ENCODE results near the gene GRIP1.
A peak's percentile ranks its signal among the peaks of the same experiment; 100 is the strongest.

The GRIP1 gene

GRCh38 chr12:66665435-66665985 is 13.4 kb downstream of the GRIP1 start:
- H3K36me3 ChIP-seq (ENCODE audit: insufficient read depth, low read length): no peaks in the 10 kb centered on the region
- H3K9me3 ChIP-seq (replicated peaks; ENCODE audit: low read length): no peaks in the 10 kb centered on the region
- no peak overlapping the region for H3K4me2 ChIP-seq (ENCODE audit: low read length)
- peaks cover 28% of the 10 kb centered on the region for H3K4me1 ChIP-seq (ENCODE audit: control insufficient read depth, insufficient read depth, low read length)
- no peaks in the 10 kb centered on the region for H3K27me3 ChIP-seq (ENCODE audit: control insufficient read depth, insufficient read depth, low read length)
- no peak overlapping the region for H3K9ac ChIP-seq (ENCODE audit: low read depth, low read length)
- H3K4me3 ChIP-seq (ENCODE audit: low read length): no peak overlapping the region

GRCh38 chr12:66664076-66664475 is 14.8 kb downstream of the GRIP1 start:
- Histone ChIP-seq H3K9ac (ENCODE audit: low read depth, low read length) (no peak overlapping the region), H3K4me1 (ENCODE audit: control insufficient read depth, insufficient read depth, low read length) (peaks cover 28% of the 10 kb centered on the region), H3K27me3 (ENCODE audit: control insufficient read depth, insufficient read depth, low read length) (no peaks in the 10 kb centered on the region), H3K4me2 (ENCODE audit: low read length) (no peak overlapping the region), H3K9me3 (replicated peaks; ENCODE audit: low read length) (no peaks in the 10 kb centered on the region), H3K4me3 (ENCODE audit: low read length) (no peak overlapping the region), H3K36me3 (ENCODE audit: insufficient read depth, low read length) (no peaks in the 10 kb centered on the region)

DNA sequence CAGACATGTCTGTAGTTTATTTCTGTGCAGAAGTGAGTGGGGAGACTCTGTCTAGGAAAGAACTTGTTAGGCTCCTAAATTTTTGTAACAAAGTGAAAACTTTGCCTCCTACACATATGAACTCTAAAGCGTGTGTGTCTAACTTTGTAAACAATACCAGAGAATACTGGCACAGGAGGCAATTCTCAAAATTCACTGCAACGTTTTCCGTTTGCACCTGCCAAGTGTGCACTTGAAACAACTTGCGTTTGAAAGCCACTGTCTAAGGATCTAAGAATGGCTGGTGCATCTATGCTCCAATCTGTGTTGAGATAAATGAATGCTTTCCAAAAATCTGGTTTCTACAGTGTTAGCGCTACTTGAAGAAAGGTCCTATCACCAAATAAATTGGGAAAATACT is 15.3 kb downstream of the GRIP1 start:
- no peak overlapping the region for H3K4me2 ChIP-seq (ENCODE audit: low read length)
- H3K27me3 ChIP-seq (ENCODE audit: control insufficient read depth, insufficient read depth, low read length): no peaks in the 10 kb centered on the region
- no peaks in the 10 kb centered on the region for H3K9me3 ChIP-seq (replicated peaks; ENCODE audit: low read length)
- H3K4me3 ChIP-seq (ENCODE audit: low read length): no peak overlapping the region
- H3K4me1 ChIP-seq (ENCODE audit: control insufficient read depth, insufficient read depth, low read length): peaks cover 28% of the 10 kb centered on the region
- H3K36me3 ChIP-seq (ENCODE audit: insufficient read depth, low read length): no peaks in the 10 kb centered on the region
- H3K9ac ChIP-seq (ENCODE audit: low read depth, low read length): no peak overlapping the region

DNA sequence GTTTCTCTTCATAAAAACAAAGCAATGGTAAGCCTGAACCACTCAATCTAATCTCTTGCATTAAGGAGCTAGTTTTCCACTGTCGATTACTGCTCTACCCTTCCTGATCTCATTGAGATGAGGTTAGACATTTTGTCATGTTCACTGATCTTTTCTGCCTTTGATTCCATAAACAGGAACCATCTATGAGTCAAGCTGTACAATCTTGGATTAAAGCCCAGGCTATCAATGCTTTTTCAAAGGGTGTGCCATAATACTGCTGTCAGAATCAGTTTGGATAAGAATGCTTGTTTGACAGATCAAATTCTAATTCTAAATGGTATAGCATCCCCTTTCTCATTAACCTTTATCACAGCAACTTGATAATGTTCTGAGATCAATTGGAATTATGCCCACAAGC is 16.1 kb downstream of the GRIP1 start:
- Histone ChIP-seq H3K9ac (ENCODE audit: low read depth, low read length) (no peak overlapping the region), H3K36me3 (ENCODE audit: insufficient read depth, low read length) (no peaks in the 10 kb centered on the region), H3K4me1 (ENCODE audit: control insufficient read depth, insufficient read depth, low read length) (peaks cover 28% of the 10 kb centered on the region), H3K9me3 (replicated peaks; ENCODE audit: low read length) (no peaks in the 10 kb centered on the region), H3K4me3 (ENCODE audit: low read length) (no peak overlapping the region), H3K27me3 (ENCODE audit: control insufficient read depth, insufficient read depth, low read length) (no peaks in the 10 kb centered on the region), H3K4me2 (ENCODE audit: low read length) (peak overlapping the region; percentile 64)

GRCh38 chr12:66662179-66662578 is 16.7 kb downstream of the GRIP1 start:
- H3K9me3 ChIP-seq (replicated peaks; ENCODE audit: low read length): no peaks in the 10 kb centered on the region
- no peak overlapping the region for H3K9ac ChIP-seq (ENCODE audit: low read depth, low read length)
- H3K27me3 ChIP-seq (ENCODE audit: control insufficient read depth, insufficient read depth, low read length): no peaks in the 10 kb centered on the region
- H3K4me1 ChIP-seq (ENCODE audit: control insufficient read depth, insufficient read depth, low read length): peaks cover 28% of the 10 kb centered on the region
- no peaks in the 10 kb centered on the region for H3K36me3 ChIP-seq (ENCODE audit: insufficient read depth, low read length)
- H3K4me3 ChIP-seq (ENCODE audit: low read length): no peak overlapping the region
- H3K4me2 ChIP-seq (ENCODE audit: low read length): peak overlapping the region; percentile 64

DNA sequence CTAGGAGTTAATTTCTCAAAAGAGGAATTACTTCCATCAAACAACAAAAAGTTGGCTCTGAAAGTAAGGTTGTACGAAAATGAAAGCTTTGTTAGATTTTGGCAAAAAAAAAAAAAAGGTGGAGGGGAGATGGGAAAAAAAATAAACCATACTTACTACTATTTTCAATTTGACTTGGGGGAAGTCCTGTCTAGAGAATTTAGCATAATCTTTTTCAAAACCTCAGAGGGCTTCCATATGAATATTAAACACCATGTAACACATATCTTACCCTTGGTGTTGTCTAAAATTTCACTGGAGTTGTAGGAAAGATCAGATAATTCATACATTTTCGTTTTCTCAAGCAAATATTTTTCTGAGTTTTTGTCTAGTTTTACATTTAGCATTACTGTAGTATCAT is 17.5 kb downstream of the GRIP1 start:
- no peak overlapping the region for H3K4me2 ChIP-seq (ENCODE audit: low read length)
- no peak overlapping the region for H3K9ac ChIP-seq (ENCODE audit: low read depth, low read length)
- H3K9me3 ChIP-seq (replicated peaks; ENCODE audit: low read length): no peaks in the 10 kb centered on the region
- peaks cover 28% of the 10 kb centered on the region for H3K4me1 ChIP-seq (ENCODE audit: control insufficient read depth, insufficient read depth, low read length)
- H3K27me3 ChIP-seq (ENCODE audit: control insufficient read depth, insufficient read depth, low read length): no peaks in the 10 kb centered on the region
- H3K36me3 ChIP-seq (ENCODE audit: insufficient read depth, low read length): no peaks in the 10 kb centered on the region
- H3K4me3 ChIP-seq (ENCODE audit: low read length): no peak overlapping the region

DNA sequence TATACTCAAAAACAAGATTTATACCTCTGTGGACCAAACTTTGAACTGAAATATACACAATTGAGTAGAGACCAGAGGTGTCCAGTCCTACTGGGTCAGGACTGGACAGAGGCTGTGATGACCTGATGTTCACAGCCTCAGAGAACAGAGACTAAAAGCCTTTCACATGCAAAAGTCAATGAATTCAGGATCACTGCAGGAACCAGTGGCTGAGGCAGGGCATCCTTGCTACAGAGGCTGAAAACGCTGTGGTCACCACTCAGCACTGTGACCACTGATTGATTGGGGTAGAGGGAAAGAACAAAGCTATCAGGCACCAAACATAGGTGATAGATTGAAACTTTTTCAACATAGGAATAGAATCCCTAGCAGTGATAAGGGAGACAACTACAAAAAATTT is 25.1 kb downstream of the GRIP1 start:
- no peaks in the 10 kb centered on the region for H3K27me3 ChIP-seq (ENCODE audit: control insufficient read depth, insufficient read depth, low read length)
- H3K4me2 ChIP-seq (ENCODE audit: low read length): no peak overlapping the region
- H3K9me3 ChIP-seq (replicated peaks; ENCODE audit: low read length): no peaks in the 10 kb centered on the region
- no peak overlapping the region for H3K9ac ChIP-seq (ENCODE audit: low read depth, low read length)
- no peaks in the 10 kb centered on the region for H3K36me3 ChIP-seq (ENCODE audit: insufficient read depth, low read length)
- H3K4me3 ChIP-seq (ENCODE audit: low read length): no peak overlapping the region
- no peaks in the 10 kb centered on the region for H3K4me1 ChIP-seq (ENCODE audit: control insufficient read depth, insufficient read depth, low read length)

GRCh38 chr12:66648033-66648735 is 30.7 kb downstream of the GRIP1 start:
- Histone ChIP-seq H3K36me3 (ENCODE audit: insufficient read depth, low read length) (no peaks in the 10 kb centered on the region), H3K9me3 (replicated peaks; ENCODE audit: low read length) (no peaks in the 10 kb centered on the region), H3K4me3 (ENCODE audit: low read length) (no peak overlapping the region), H3K4me2 (ENCODE audit: low read length) (peak overlapping the region; percentile 77), H3K4me1 (ENCODE audit: control insufficient read depth, insufficient read depth, low read length) (peaks cover 25% of the 10 kb centered on the region), H3K9ac (ENCODE audit: low read depth, low read length) (peak overlapping the region; percentile 38), H3K27me3 (ENCODE audit: control insufficient read depth, insufficient read depth, low read length) (no peaks in the 10 kb centered on the region)

DNA sequence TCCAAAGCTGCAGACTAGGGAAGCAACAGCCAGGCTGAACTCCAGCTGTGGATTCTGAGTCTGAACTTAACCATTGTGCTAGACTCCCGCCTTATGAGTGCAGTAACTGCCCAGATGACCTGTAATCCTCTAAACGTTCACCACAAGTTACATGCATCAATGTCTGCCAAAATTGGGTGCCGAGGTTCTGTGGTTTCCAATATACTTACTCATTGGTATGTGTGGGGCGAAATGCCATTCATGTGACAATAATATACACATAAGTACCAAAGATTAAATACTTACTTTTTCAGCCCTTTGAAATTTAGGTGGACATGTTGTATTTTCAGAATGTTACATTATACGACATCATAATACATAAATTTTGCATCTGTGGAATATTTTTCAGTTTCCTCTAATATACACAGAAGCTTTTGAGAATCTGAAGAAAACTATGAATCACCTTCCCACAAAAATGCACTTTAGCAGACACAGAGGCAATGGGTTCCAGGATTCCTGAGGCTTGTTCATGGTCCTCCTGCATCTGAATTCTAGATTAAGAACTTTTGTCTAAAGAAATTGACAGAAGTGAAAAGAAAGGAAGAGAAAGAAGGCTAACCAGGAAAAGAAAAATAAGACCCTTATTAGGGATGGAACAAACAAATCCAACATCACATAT is 31.7 kb downstream of the GRIP1 start:
- no peaks in the 10 kb centered on the region for H3K27me3 ChIP-seq (ENCODE audit: control insufficient read depth, insufficient read depth, low read length)
- peak overlapping the region; percentile 31 for H3K4me3 ChIP-seq (ENCODE audit: low read length)
- H3K36me3 ChIP-seq (ENCODE audit: insufficient read depth, low read length): no peaks in the 10 kb centered on the region
- H3K9me3 ChIP-seq (replicated peaks; ENCODE audit: low read length): no peaks in the 10 kb centered on the region
- peaks cover 25% of the 10 kb centered on the region for H3K4me1 ChIP-seq (ENCODE audit: control insufficient read depth, insufficient read depth, low read length)
- H3K9ac ChIP-seq (ENCODE audit: low read depth, low read length): peak overlapping the region; percentile 38
- H3K4me2 ChIP-seq (ENCODE audit: low read length): peak overlapping the region; percentile 77

GRCh38 chr12:66644151-66644550 is 34.7 kb downstream of the GRIP1 start:
- no peaks in the 10 kb centered on the region for H3K9me3 ChIP-seq (replicated peaks; ENCODE audit: low read length)
- no peaks in the 10 kb centered on the region for H3K27me3 ChIP-seq (ENCODE audit: control insufficient read depth, insufficient read depth, low read length)
- no peaks in the 10 kb centered on the region for H3K36me3 ChIP-seq (ENCODE audit: insufficient read depth, low read length)
- no peak overlapping the region for H3K4me2 ChIP-seq (ENCODE audit: low read length)
- peaks cover 25% of the 10 kb centered on the region for H3K4me1 ChIP-seq (ENCODE audit: control insufficient read depth, insufficient read depth, low read length)
- no peak overlapping the region for H3K9ac ChIP-seq (ENCODE audit: low read depth, low read length)
- no peak overlapping the region for H3K4me3 ChIP-seq (ENCODE audit: low read length)

DNA sequence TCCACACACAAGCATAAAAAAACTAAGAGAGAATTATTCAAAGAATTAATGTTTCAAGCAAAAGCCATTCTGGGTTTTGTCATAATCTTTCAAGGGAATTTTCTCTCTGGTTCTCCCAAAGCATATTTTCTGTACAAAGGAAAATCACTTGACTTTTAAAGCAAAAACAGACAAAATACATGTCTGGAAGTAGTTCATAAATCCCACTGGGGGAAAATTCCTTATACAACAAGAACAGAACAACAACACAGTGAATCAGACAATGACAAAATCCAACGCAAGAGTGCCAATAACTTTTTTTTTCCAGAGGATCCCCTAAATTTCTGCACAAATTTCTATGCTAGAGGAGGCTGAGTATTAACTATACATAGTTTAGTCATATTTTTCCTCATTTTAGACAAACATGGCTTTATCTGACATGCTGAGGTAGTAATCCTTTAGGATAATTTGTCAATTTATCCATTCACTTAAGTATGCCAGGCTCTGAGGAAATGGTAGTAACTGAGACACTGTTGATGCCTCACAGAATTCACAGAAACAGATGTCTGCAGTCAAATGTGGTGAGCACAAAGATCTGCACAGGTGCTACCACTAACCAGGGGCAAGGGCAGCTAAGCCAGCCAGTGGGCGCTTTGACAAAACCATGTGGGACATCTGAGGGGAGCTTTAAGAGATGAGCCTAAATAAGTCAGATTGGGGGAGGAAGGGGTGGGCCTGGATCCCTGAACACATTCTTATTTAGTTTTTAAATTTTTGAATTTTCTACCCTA is 38.0 kb downstream of the GRIP1 start:
- Histone ChIP-seq H3K27me3 (ENCODE audit: control insufficient read depth, insufficient read depth, low read length) (no peaks in the 10 kb centered on the region), H3K9ac (ENCODE audit: low read depth, low read length) (no peak overlapping the region), H3K36me3 (ENCODE audit: insufficient read depth, low read length) (no peaks in the 10 kb centered on the region), H3K9me3 (replicated peaks; ENCODE audit: low read length) (no peaks in the 10 kb centered on the region), H3K4me3 (ENCODE audit: low read length) (no peak overlapping the region), H3K4me2 (ENCODE audit: low read length) (no peak overlapping the region), H3K4me1 (ENCODE audit: control insufficient read depth, insufficient read depth, low read length) (no peaks in the 10 kb centered on the region)

Measured in skeletal muscle satellite cell (primary cell).